ENCODE data around the gene ERMN.
"Not testable (repeated sequence)": the region's sequence is repeated elsewhere in the genome, so short reads cannot be mapped to it uniquely, and the experiment has no call there.

Gene ERMN

GRCh38 chr2:157349949-157350515 is 24.4 kb upstream of the ERMN start:
- no peak for DNase-seq (ENCODE audit: low spot score)
- Histone ChIP-seq H3K9me3 (ENCODE audit: severe bottlenecking) (no peaks in the 10 kb centered on the region), H3K4me1 (ENCODE audit: insufficient read depth, poor library complexity, severe bottlenecking) (no peaks in the 10 kb centered on the region), H3K27ac (ENCODE audit: poor library complexity, severe bottlenecking) (no peak overlapping the region), H3K36me3 (ENCODE audit: low read depth) (no peaks in the 10 kb centered on the region), H3K27me3 (ENCODE audit: insufficient read depth, poor library complexity, severe bottlenecking) (no peaks in the 10 kb centered on the region), H3K4me3 (ENCODE audit: severe bottlenecking) (no peak overlapping the region)
- no peak for ATAC-seq (ENCODE audit: low read depth)
- TF ChIP-seq, protein P1, sequence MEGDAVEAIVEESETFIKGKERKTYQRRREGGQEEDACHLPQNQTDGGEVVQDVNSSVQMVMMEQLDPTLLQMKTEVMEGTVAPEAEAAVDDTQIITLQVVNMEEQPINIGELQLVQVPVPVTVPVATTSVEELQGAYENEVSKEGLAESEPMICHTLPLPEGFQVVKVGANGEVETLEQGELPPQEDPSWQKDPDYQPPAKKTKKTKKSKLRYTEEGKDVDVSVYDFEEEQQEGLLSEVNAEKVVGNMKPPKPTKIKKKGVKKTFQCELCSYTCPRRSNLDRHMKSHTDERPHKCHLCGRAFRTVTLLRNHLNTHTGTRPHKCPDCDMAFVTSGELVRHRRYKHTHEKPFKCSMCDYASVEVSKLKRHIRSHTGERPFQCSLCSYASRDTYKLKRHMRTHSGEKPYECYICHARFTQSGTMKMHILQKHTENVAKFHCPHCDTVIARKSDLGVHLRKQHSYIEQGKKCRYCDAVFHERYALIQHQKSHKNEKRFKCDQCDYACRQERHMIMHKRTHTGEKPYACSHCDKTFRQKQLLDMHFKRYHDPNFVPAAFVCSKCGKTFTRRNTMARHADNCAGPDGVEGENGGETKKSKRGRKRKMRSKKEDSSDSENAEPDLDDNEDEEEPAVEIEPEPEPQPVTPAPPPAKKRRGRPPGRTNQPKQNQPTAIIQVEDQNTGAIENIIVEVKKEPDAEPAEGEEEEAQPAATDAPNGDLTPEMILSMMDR (IDR thresholded peaks at IDR 0.05; ENCODE audit: poor library complexity, severe bottlenecking), result no peak

- TF ChIP-seq, protein P1 (IDR thresholded peaks at IDR 0.05; ENCODE audit: poor library complexity, severe bottlenecking), result no peak
- no peaks in the 10 kb centered on the region for H3K27me3 ChIP-seq (ENCODE audit: insufficient read depth, poor library complexity, severe bottlenecking)
- DNase-seq (ENCODE audit: low spot score), result no peak
- H3K27ac ChIP-seq (ENCODE audit: poor library complexity, severe bottlenecking), result no peak overlapping the region
- no peak for ATAC-seq (ENCODE audit: low read depth)
- H3K9me3 ChIP-seq (ENCODE audit: severe bottlenecking), result no peaks in the 10 kb centered on the region
- H3K4me1 ChIP-seq (ENCODE audit: insufficient read depth, poor library complexity, severe bottlenecking), result no peaks in the 10 kb centered on the region
- H3K4me3 ChIP-seq (ENCODE audit: severe bottlenecking), result no peak overlapping the region
- no peaks in the 10 kb centered on the region for H3K36me3 ChIP-seq (ENCODE audit: low read depth)
Observed at GRCh38 chr2:157348291-157348921, 22.8 kb upstream of the ERMN start.

DNA sequence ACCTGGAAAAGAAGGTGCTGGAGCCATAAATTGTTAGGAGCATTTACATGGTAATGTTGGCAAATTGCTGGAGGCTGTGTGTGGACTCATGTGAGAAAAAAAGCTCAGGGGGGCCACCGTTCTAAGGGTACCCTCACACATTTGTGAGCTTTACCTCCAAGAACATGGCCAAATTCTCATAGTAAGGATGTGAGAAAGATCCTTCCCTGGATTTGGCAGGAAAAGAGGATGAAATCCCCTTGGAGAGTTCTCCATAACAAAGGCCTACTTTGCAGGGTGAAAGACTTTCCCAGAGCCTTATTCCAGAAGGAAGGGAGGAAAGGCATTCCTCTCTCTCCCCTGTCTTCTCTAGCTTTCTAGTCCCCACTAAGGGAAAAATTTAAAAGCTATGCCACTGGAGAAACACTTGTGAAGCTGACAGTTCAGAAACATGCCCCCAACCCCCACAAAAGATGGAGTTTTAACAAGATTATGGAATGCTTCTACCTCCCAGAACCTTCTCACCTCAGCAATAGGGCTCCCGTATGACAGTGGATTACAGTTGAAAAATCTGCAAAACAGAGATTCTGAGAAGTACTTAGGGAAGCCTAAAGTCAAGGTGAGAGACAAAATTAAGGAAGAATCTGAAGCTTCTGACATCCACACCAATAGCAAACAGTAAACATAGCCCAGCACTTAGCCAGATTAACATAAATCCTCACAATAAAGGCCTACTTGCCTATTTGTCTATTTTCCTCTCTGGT is 20.2 kb upstream of the ERMN start:
- Histone ChIP-seq H3K9me3 (ENCODE audit: severe bottlenecking) (no peaks in the 10 kb centered on the region), H3K27ac (ENCODE audit: poor library complexity, severe bottlenecking) (no peak overlapping the region), H3K4me1 (ENCODE audit: insufficient read depth, poor library complexity, severe bottlenecking) (no peaks in the 10 kb centered on the region), H3K36me3 (ENCODE audit: low read depth) (no peaks in the 10 kb centered on the region), H3K4me3 (ENCODE audit: severe bottlenecking) (no peak overlapping the region), H3K27me3 (ENCODE audit: insufficient read depth, poor library complexity, severe bottlenecking) (no peaks in the 10 kb centered on the region)
- DNase-seq (ENCODE audit: low spot score) (no peak), ATAC-seq (ENCODE audit: low read depth) (no peak)
- TF ChIP-seq, protein P1 (IDR thresholded peaks at IDR 0.05; ENCODE audit: poor library complexity, severe bottlenecking), result no peak

- not testable (repeated sequence) for H3K36me3 ChIP-seq (ENCODE audit: low read depth); ATAC-seq (ENCODE audit: low read depth); H3K27me3 ChIP-seq (ENCODE audit: insufficient read depth, poor library complexity, severe bottlenecking); H3K9me3 ChIP-seq (ENCODE audit: severe bottlenecking); DNase-seq (ENCODE audit: low spot score); H3K27ac ChIP-seq (ENCODE audit: poor library complexity, severe bottlenecking); H3K4me1 ChIP-seq (ENCODE audit: insufficient read depth, poor library complexity, severe bottlenecking); H3K4me3 ChIP-seq (ENCODE audit: severe bottlenecking)
Observed at GRCh38 chr2:157341381-157341780, 15.8 kb upstream of the ERMN start.

DNA sequence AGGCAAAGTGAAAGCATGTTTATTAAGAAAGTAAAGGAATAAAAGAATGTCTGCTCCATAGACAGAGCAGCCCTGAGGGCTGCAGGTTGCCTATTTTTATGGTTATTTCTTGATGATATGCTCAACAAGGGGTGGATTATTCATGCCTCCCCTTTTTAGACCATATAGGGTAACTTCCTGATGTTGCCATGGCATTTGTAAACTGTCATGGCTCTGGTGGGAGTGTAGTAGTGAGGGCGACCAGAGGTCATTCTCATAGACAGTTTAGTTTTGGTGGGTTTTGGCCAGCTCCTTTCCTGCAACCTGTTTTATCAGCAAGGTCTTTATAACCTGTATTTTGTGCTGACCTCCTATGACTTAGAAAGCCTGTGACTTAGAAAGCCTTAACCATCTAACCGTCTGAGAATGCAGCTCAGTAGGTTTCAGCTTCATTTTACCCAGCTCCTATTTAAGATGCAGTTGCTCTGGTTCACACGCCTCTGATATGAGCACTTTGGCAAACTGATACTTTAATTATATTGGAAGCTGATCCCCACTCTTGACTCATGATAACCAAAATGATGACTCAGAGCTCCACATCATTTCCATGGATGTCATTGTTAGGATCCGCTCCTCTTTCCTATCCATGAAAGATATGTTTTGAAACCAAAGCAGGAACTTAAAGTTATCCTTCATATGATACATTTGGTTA is 14.5 kb upstream of the ERMN start:
- ATAC-seq (ENCODE audit: low read depth) (no peak), DNase-seq (ENCODE audit: low spot score) (no peak)
- no peaks in the 10 kb centered on the region for H3K36me3 ChIP-seq (ENCODE audit: low read depth)
- no peaks in the 10 kb centered on the region for H3K9me3 ChIP-seq (ENCODE audit: severe bottlenecking)
- H3K4me3 ChIP-seq (ENCODE audit: severe bottlenecking), result no peak overlapping the region
- H3K27ac ChIP-seq (ENCODE audit: poor library complexity, severe bottlenecking), result no peak overlapping the region
- TF ChIP-seq, protein P1 (IDR thresholded peaks at IDR 0.05; ENCODE audit: poor library complexity, severe bottlenecking), result no peak
- no peaks in the 10 kb centered on the region for H3K4me1 ChIP-seq (ENCODE audit: insufficient read depth, poor library complexity, severe bottlenecking)
- no peaks in the 10 kb centered on the region for H3K27me3 ChIP-seq (ENCODE audit: insufficient read depth, poor library complexity, severe bottlenecking)
